Colonic mucosa (tissue), 4 donors: ENCODE data around the gene FALEC. TPM values are rescaled to one million over a fixed set of nuclear protein-coding genes. Genes with fewer than 3 reads are reported as not detected.
A peak's percentile ranks its signal among the peaks of the same experiment; 100 is the strongest.

ENCODE experiments used
- DNase-seq: peaks from one replicate; pipeline ENCODE4 v3.0.0-alpha.2; 2020
- H3K27ac ChIP-seq: fragments of 200-600 bp; one replicate; pipeline ENCODE4 v1.8.0; 2021
- H3K27me3 ChIP-seq: fragments of 200-600 bp; one replicate; pipeline ENCODE4 v1.8.0; 2021
- H3K36me3 ChIP-seq: fragments of 200-600 bp; one replicate; pipeline ENCODE4 v1.8.0; 2021
- H3K4me1 ChIP-seq: fragments of 200-600 bp; one replicate; pipeline ENCODE4 v1.8.0; 2021; ENCODE audit warnings: mild to moderate bottlenecking
- H3K4me3 ChIP-seq: fragments of 200-600 bp; one replicate; pipeline ENCODE4 v1.8.0; 2021
- H3K9ac ChIP-seq, 2 donors: one replicate each; pipeline ENCODE4 v1.7.0; 2013; ENCODE audit warnings: control low read depth in 2 of 2, low read depth in 2 of 2, low read length in 2 of 2
- H3K9me3 ChIP-seq: fragments of 200-600 bp; one replicate; pipeline ENCODE4 v1.8.0; 2021
- CTCF ChIP-seq: fragments of 200-600 bp; IDR thresholded peaks from one replicate; pipeline ENCODE4 v1.8.0; 2022; ENCODE audit warnings: antibody characterized with exemption, mild to moderate bottlenecking
- intact Hi-C: fragments of 100-400 bp; cut with DNase I; formaldehyde crosslinking; loops from one replicate; pipeline ENCODE4 v1.14.1; 2022
- total RNA-seq, 2 donors: library from RNA; stranded (reverse); fragmentation: NEBNext Ultra II Directional in 1 of 2; extraction: Animal tissue kit (Norgen Biotek cat#: 25700) in 1 of 2; gene quantifications; one replicate each; pipeline ENCODE4 v1.2.1, GENCODE V29; 2021
- donor health status: healthy.
- donor health status: DM: no; HTN: no; CAD: no.
- donor health status: DM: no; HTN: no; CAD: no.

FALEC gene
- total RNA-seq: not detected

- peak; percentile 97 for DNase-seq
- Histone ChIP-seq H3K9me3 (no peaks in the 10 kb centered on the region), H3K27me3 (no peaks in the 10 kb centered on the region), H3K36me3 (no peaks in the 10 kb centered on the region), H3K4me3 (peak within 1 kb of the TSS; percentile 49), H3K27ac (peak within 1 kb of the TSS; percentile 75), H3K9ac (peak within 1 kb of the TSS; percentile 86), H3K4me1 (peaks cover 18% of the 10 kb centered on the region)
- intact Hi-C loops: no loop called here
- TF ChIP-seq CTCF: no peak
These were observed at the start of gene FALEC for GRCh38 chr1:150515328-150516049. Gene FALEC, plus strand, starts transcription at chr1:150515752.

- no peak for TF ChIP-seq CTCF
- H3K4me1 ChIP-seq: no peaks in the 10 kb centered on the region
- intact Hi-C loops: loop anchor here (5.0 to 10.0 kb wide), 2 partner anchors 65 to 158 kb away; partner anchors contain the start of gene ENSA
These were observed 48.6 kb upstream of the FALEC start for GRCh38 chr1:150466964-150467363.

GRCh38 chr1:150469291-150469690 is 46.3 kb upstream of the FALEC start:
- no peak for DNase-seq
- no peaks in the 10 kb centered on the region for H3K9me3 ChIP-seq
- intact Hi-C loops: loop anchor here (5.0 to 10.0 kb wide), 2 partner anchors 63 to 156 kb away; partner anchors contain the start of gene ENSA
- H3K9ac ChIP-seq: no peak overlapping the region
- H3K36me3 ChIP-seq: peaks cover 12% of the 10 kb centered on the region
- TF ChIP-seq CTCF: no peak
- H3K4me1 ChIP-seq: no peaks in the 10 kb centered on the region
- no peak overlapping the region for H3K27ac ChIP-seq
- H3K4me3 ChIP-seq: no peak overlapping the region
- H3K27me3 ChIP-seq: no peaks in the 10 kb centered on the region

More at GRCh38 chr1:150466964-150467363, 48.6 kb upstream of the FALEC start:
- no peak overlapping the region for H3K4me3 ChIP-seq
- no peak overlapping the region for H3K9ac ChIP-seq
- H3K36me3 ChIP-seq: peaks cover 4% of the 10 kb centered on the region
- H3K9me3 ChIP-seq: no peaks in the 10 kb centered on the region
- no peak overlapping the region for H3K27ac ChIP-seq
- DNase-seq: no peak
- no peaks in the 10 kb centered on the region for H3K27me3 ChIP-seq

- Histone ChIP-seq H3K27me3 (no peaks in the 10 kb centered on the region), H3K27ac (no peak overlapping the region), H3K9me3 (no peaks in the 10 kb centered on the region), H3K36me3 (peaks cover 8% of the 10 kb centered on the region), H3K4me1 (peaks cover 3% of the 10 kb centered on the region), H3K4me3 (no peak overlapping the region), H3K9ac (no peak overlapping the region)
- intact Hi-C loops: no loop called here
- no peak for TF ChIP-seq CTCF
- DNase-seq: no peak
These were observed 42.9 kb upstream of the FALEC start for GRCh38 chr1:150472601-150473200.

GRCh38 chr1:150473659-150474058 is 41.9 kb upstream of the FALEC start:
- intact Hi-C loops: no loop called here
- no peaks in the 10 kb centered on the region for H3K9me3 ChIP-seq

More at GRCh38 chr1:150473659-150474058, 41.9 kb upstream of the FALEC start:
- H3K27ac ChIP-seq: no peak overlapping the region
- H3K9ac ChIP-seq: no peak overlapping the region
- no peak for TF ChIP-seq CTCF
- no peak overlapping the region for H3K4me3 ChIP-seq
- DNase-seq: no peak
- H3K27me3 ChIP-seq: no peaks in the 10 kb centered on the region
- peaks cover 8% of the 10 kb centered on the region for H3K36me3 ChIP-seq
- H3K4me1 ChIP-seq: peaks cover 7% of the 10 kb centered on the region
